ENCODE measurements around the gene CALR3. TPM values are rescaled to one million over a fixed set of nuclear protein-coding genes. Genes with fewer than 3 reads are reported as not detected.

CALR3 gene
- total RNA-seq, 6 experiments from 2014 or later = not detected

DNA sequence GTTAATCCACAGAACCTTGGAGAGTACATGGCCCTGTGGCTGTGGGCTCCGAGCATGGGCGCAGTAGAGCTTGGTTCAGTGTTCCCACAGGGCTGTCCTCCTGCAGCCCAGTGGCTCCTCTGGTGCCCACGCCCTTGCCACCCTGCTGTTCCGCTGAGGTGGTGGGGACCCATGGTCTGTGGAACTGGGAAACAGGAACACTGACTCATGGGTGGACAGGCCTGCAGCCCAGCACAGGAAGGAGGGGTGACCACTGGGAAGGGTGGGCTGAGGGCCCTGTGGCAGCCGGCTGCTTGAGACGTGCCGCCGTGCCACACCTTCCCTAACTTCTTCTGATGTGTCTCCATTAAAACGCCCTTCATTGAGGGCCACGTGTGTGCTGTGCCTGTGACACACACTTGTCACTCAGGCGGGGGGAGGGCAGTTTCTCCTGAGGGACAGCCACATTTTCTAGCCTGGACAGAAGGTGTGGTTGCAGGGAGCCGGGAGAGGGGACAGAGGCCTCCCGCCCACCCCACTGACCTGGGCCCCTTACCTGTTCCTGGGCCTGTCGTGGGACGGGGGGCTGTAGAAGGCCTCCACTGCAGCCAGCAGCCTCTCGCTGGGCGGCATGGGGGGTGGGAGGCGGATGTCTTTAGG lies 25.1 kb upstream of the CALR3 start:
- TF ChIP-seq, protein P1, sequence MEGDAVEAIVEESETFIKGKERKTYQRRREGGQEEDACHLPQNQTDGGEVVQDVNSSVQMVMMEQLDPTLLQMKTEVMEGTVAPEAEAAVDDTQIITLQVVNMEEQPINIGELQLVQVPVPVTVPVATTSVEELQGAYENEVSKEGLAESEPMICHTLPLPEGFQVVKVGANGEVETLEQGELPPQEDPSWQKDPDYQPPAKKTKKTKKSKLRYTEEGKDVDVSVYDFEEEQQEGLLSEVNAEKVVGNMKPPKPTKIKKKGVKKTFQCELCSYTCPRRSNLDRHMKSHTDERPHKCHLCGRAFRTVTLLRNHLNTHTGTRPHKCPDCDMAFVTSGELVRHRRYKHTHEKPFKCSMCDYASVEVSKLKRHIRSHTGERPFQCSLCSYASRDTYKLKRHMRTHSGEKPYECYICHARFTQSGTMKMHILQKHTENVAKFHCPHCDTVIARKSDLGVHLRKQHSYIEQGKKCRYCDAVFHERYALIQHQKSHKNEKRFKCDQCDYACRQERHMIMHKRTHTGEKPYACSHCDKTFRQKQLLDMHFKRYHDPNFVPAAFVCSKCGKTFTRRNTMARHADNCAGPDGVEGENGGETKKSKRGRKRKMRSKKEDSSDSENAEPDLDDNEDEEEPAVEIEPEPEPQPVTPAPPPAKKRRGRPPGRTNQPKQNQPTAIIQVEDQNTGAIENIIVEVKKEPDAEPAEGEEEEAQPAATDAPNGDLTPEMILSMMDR (IDR thresholded peaks at IDR 0.05) = no peak
- DNase-seq = no peak
- H3K27ac Mint-ChIP-seq = no peak overlapping the region
- no peaks in the 10 kb centered on the region for H3K4me1 Mint-ChIP-seq (ENCODE audit: low read depth)
- peaks cover 3% of the 10 kb centered on the region for H3K27me3 Mint-ChIP-seq (ENCODE audit: insufficient read depth)
- H3K36me3 Mint-ChIP-seq (ENCODE audit: low read depth) = peaks cover 37% of the 10 kb centered on the region
- H3K9me3 Mint-ChIP-seq = no peaks in the 10 kb centered on the region
- H3K4me3 Mint-ChIP-seq = no peak overlapping the region

DNA sequence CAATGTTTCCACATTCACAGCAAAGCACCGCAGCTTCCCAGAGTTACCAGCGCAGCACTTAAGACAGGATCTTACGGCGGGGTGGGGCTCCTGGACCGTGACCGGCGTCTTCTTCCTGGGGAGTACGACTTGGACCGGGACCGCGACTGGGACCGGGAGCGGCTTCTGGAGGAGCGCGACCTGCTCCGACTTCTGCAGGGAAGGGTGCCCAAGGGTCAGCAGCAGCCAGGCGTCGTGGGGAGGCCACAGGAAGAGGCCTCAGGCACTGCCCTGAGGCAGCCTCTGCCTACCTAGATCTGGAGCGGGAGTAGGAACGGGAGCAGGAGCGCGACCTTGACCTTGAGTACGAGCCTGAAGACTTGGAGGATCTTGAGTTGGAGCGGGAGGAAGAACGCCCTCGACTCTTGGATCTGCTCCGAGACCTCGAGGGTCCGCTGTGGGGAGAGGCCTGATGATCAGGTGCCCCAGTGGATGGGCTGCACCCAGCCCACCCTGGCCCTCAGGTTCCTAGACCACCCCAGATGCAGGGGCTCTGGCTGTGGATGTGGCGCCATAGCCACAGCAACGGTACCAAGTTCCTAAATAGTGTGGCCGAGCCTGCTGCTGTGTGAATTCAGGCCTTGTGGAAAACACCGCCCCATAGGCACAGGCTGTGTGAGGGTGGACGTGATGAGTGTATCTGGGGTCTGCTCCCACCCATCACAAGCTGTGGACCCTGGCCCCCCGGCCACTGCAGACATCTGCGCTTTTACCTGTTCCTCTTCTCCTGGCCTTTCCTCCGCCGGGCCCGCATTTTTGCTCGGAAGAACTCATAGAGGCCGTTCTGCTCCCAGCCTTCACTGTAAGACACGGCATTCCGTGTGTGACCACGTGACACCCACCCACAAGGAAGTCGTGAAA lies 24.4 kb upstream of the CALR3 start:
- TF ChIP-seq, protein P1 (IDR thresholded peaks at IDR 0.05) = no peak
- no peaks in the 10 kb centered on the region for H3K9me3 Mint-ChIP-seq
- no peaks in the 10 kb centered on the region for H3K4me1 Mint-ChIP-seq (ENCODE audit: low read depth)
- H3K4me3 Mint-ChIP-seq = no peak overlapping the region
- H3K36me3 Mint-ChIP-seq (ENCODE audit: low read depth) = peaks cover 37% of the 10 kb centered on the region
- no peak for DNase-seq
- H3K27ac Mint-ChIP-seq = no peak overlapping the region
- peaks cover 3% of the 10 kb centered on the region for H3K27me3 Mint-ChIP-seq (ENCODE audit: insufficient read depth)

DNA sequence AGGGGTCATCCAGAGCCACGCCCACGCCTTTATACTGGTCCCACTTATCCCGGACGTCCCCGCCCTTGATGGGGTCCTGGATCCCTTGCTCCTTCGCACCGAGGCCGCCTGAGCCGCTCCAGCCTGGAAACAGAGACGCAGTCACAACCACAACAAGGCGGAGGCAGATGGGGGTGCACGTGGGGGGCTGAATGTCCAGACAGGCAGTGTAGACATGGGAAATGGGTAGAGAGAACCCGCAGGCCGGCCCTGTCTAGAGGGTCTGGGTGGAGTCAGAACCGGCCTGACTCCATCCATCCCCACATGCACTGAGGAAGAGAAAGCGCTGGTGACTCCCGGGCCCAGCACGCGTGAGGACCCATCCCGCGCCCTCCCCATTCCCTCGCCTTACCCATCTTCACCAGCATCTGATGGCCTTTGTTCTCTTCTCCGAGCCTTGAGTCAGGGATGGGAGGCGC lies 23.3 kb upstream of the CALR3 start:
- no peak overlapping the region for H3K4me3 Mint-ChIP-seq
- TF ChIP-seq, protein P1 (IDR thresholded peaks at IDR 0.05) = no peak
- no peak overlapping the region for H3K27ac Mint-ChIP-seq
- no peak for DNase-seq
- H3K27me3 Mint-ChIP-seq (ENCODE audit: insufficient read depth) = peaks cover 3% of the 10 kb centered on the region
- H3K9me3 Mint-ChIP-seq = no peaks in the 10 kb centered on the region
- H3K4me1 Mint-ChIP-seq (ENCODE audit: low read depth) = no peaks in the 10 kb centered on the region
- H3K36me3 Mint-ChIP-seq (ENCODE audit: low read depth) = peaks cover 37% of the 10 kb centered on the region

DNA sequence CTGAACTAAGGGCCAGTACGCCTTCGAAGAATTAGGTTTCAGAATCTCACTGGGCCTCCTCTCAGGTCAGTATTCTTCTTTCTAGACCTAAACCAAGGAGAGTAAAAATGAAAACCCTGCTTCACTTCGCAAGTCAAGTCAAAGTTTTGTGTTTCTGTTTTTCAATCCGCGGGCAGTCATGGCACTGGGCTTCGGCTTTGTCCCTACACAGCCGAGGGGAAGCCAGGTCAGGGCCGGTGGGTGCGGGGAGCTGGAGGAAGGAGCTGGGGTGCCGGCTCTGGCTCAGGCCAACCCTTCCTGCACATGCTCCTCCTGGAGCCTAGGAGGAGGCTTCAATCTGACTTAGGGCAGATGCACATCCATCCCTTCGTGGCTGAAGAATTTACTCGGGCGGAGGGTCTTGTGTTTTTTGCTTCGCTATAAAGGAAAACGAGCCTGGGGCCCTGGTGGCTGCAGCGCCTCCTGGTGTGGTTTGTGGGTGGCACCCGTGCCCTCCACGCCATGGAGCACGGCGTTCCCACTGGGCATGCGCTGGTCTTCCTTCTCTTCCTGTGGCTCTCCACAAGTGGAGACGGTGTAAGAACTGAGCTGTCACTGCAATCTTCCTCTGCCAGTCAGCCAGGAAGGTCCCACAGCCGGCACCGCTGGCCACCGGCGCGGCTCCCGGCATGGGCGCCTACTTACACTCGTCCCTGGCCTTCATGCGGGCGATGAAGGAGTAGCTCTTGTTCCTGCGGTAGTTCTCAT lies 22.7 kb upstream of the CALR3 start:
- peaks cover 3% of the 10 kb centered on the region for H3K27me3 Mint-ChIP-seq (ENCODE audit: insufficient read depth)
- H3K36me3 Mint-ChIP-seq (ENCODE audit: low read depth) = peaks cover 34% of the 10 kb centered on the region
- TF ChIP-seq, protein P1 (IDR thresholded peaks at IDR 0.05) = peak; percentile 48
- DNase-seq = no peak
- H3K9me3 Mint-ChIP-seq = no peaks in the 10 kb centered on the region
- H3K27ac Mint-ChIP-seq = no peak overlapping the region
- H3K4me3 Mint-ChIP-seq = no peak overlapping the region
- H3K4me1 Mint-ChIP-seq (ENCODE audit: low read depth) = no peaks in the 10 kb centered on the region

DNA sequence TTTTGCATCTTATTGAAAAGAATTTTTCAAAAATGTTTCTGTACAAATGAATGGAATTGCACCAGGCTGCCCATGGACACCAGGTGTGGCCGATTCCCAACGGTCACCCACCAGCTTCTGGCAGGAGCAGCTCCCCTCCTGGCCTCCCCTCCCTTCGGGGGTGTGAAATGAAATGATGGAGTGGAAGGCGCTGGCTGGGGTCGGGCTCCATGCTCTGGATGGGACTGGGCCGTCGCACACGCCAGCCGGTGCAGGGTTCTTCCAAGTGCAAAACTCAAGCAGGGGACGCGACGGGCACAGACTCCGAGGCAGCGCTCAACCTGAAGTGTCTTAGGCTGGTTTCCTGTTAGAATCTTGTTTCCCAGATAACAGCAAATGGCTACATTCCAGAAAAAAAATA lies 22.1 kb upstream of the CALR3 start:
- DNase-seq = no peak
- Mint-ChIP-seq H3K4me3 (no peak overlapping the region), H3K27ac (no peak overlapping the region), H3K9me3 (no peaks in the 10 kb centered on the region), H3K36me3 (ENCODE audit: low read depth) (peaks cover 29% of the 10 kb centered on the region), H3K27me3 (ENCODE audit: insufficient read depth) (peaks cover 3% of the 10 kb centered on the region), H3K4me1 (ENCODE audit: low read depth) (no peaks in the 10 kb centered on the region)
- TF ChIP-seq, protein P1 (IDR thresholded peaks at IDR 0.05) = no peak

Measured in HFFc6 (cell line).